GM12878 (cell line): ENCODE results near the gene MRM3. TPM values are rescaled to one million over a fixed set of nuclear protein-coding genes. Genes with fewer than 3 reads are reported as not detected.

Experiments used
- BCL3 ChIP-seq: IDR thresholded peaks from 2 replicates; pipeline ENCODE4 v1.6.1; 2011; ENCODE audit warnings: borderline replicate concordance, low read depth, mild to moderate bottlenecking, moderate library complexity, low read length; ENCODE audit not compliant: insufficient read depth, poor library complexity, severe bottlenecking
- BCLAF1 ChIP-seq: fragments of 450-650 bp; IDR thresholded peaks from 2 replicates; pipeline ENCODE4 v1.6.1; 2017; ENCODE audit warnings: antibody characterized with exemption, mild to moderate bottlenecking, moderate library complexity
- LARP7 ChIP-seq: fragments of 450-650 bp; IDR thresholded peaks from 2 replicates; pipeline ENCODE4 v1.6.1; 2017; ENCODE audit warnings: mild to moderate bottlenecking
- MEF2B ChIP-seq: fragments of 450-650 bp; IDR thresholded peaks from 2 replicates; pipeline ENCODE4 v1.6.1; 2018; ENCODE audit warnings: mild to moderate bottlenecking, moderate library complexity; ENCODE audit not compliant: partially characterized antibody, poor library complexity, severe bottlenecking
- MLLT1 ChIP-seq: fragments of 450-650 bp; IDR thresholded peaks from 2 replicates; pipeline ENCODE4 v1.6.1; 2016; ENCODE audit warnings: mild to moderate bottlenecking
- POU2F2 ChIP-seq: IDR thresholded peaks from 3 replicates; pipeline ENCODE4 v1.6.1; 2011; ENCODE audit warnings: low read depth, mild to moderate bottlenecking, low read length, borderline replicate concordance
- RAD51 ChIP-seq: fragments of 450-650 bp; IDR thresholded peaks from 2 replicates; pipeline ENCODE4 v1.6.1; 2016; ENCODE audit warnings: moderate library complexity, mild to moderate bottlenecking, inconsistent platforms
- RCOR1 ChIP-seq: conservative IDR thresholded peaks from 2 replicates; pipeline ENCODE4 v1.6.1; 2012; ENCODE audit warnings: low read depth, low read length, improper control_type of control experiment
- ZBED1 ChIP-seq: IDR thresholded peaks from 2 replicates; pipeline ENCODE4 v1.6.1; 2016; ENCODE audit warnings: borderline replicate concordance
- ZNF622 ChIP-seq: fragments of 450-650 bp; IDR thresholded peaks from 2 replicates; pipeline ENCODE4 v1.6.1; 2017; ENCODE audit warnings: mild to moderate bottlenecking, inconsistent platforms
- polyA plus RNA-seq, 11 experiments: library from polyadenylated mRNA; depleted of rRNA in 4 of 11; unstranded in 6 of 11; stranded (reverse) in 5 of 11; fragments of >200 nt; fragmentation: Nextera tagmentation in 4 of 11; fragmentation: Illumina TruSeq in 1 of 11; extraction: Ambion mirVana in 4 of 11; extraction: Trizol in 1 of 11; gene quantifications; 1 replicate in 1 of 11; 2 replicates in 10 of 11; pipeline versions ENCODE4 v1.2.1 to v1.2.3, GENCODE V29; 2011 to 2016; ENCODE audit warnings: inconsistent platforms in 2 of 11, missing spikeins in 2 of 11, low read depth in 1 of 11
- total RNA-seq, 4 experiments: library from RNA; depleted of rRNA in 3 of 4; stranded (reverse); fragments of >200 nt in 3 of 4; fragmentation: Illumina TruSeq in 1 of 4; extraction: Trizol in 1 of 4; gene quantifications; 2 replicates each; pipeline versions ENCODE4 v1.2.1 to v1.2.3, GENCODE V29; 2013 to 2021

MRM3 gene
- total and polyA plus RNA-seq, 10 of the 15 experiments (the other 5 are each of a cell fraction or from before 2014, with no cell fraction given) = 2.3 to 48.9 (median 26.6) TPM

- TF ChIP-seq POU2F2 (no peak), ZNF622 (no peak), MEF2B (no peak), LARP7 (no peak), ZBED1 (no peak), RCOR1 (no peak), BCLAF1 (no peak), MLLT1 (0 out of 2 replicates have a peak, but pooled peaks have one; percentile 33), BCL3 (no peak), RAD51 (no peak)
These were observed 29.4 kb upstream of the MRM3 start (continued) for GRCh38 chr17:752620-753219.
